ENCODE results near the gene CBX3. TPM values are rescaled to one million over a fixed set of nuclear protein-coding genes. Genes with fewer than 3 reads are reported as not detected.
A peak's percentile ranks its signal among the peaks of the same experiment; 100 is the strongest.

CBX3 gene
- total and polyA plus RNA-seq, 7 donors, result 58.1 to 101 (median 94.9) TPM

GRCh38 chr7:26187380-26188205 lies 14.0 kb upstream of the CBX3 start:
- Histone ChIP-seq H3K27me3 (no peaks in the 10 kb centered on the region), H3K4me3 (no peak overlapping the region), H3K4me1 (peaks cover 0 to 22% (median 12%) of the 10 kb centered on the region in 4 donors), H3K36me3 (peaks cover 6 to 62% (median 39%) of the 10 kb centered on the region in 4 donors), H3K9me3 (no peaks in the 10 kb centered on the region), H3K27ac (peak overlapping the region in 1 of 4 donors; percentile 14)
- TF ChIP-seq, protein P1, sequence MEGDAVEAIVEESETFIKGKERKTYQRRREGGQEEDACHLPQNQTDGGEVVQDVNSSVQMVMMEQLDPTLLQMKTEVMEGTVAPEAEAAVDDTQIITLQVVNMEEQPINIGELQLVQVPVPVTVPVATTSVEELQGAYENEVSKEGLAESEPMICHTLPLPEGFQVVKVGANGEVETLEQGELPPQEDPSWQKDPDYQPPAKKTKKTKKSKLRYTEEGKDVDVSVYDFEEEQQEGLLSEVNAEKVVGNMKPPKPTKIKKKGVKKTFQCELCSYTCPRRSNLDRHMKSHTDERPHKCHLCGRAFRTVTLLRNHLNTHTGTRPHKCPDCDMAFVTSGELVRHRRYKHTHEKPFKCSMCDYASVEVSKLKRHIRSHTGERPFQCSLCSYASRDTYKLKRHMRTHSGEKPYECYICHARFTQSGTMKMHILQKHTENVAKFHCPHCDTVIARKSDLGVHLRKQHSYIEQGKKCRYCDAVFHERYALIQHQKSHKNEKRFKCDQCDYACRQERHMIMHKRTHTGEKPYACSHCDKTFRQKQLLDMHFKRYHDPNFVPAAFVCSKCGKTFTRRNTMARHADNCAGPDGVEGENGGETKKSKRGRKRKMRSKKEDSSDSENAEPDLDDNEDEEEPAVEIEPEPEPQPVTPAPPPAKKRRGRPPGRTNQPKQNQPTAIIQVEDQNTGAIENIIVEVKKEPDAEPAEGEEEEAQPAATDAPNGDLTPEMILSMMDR (IDR thresholded peaks at IDR 0.05), result no peak
- peak in 2 of 4 donors; percentile 25 to 52 for TF ChIP-seq POLR2AphosphoS5 (IDR thresholded peaks at IDR 0.05)
- WGBS, 2 donors, result 81% methylated on average over 11 of the region's 11 CpGs
- no peak for DNase-seq
- intact Hi-C loops (cut with DNase I), result no loop called here

DNA sequence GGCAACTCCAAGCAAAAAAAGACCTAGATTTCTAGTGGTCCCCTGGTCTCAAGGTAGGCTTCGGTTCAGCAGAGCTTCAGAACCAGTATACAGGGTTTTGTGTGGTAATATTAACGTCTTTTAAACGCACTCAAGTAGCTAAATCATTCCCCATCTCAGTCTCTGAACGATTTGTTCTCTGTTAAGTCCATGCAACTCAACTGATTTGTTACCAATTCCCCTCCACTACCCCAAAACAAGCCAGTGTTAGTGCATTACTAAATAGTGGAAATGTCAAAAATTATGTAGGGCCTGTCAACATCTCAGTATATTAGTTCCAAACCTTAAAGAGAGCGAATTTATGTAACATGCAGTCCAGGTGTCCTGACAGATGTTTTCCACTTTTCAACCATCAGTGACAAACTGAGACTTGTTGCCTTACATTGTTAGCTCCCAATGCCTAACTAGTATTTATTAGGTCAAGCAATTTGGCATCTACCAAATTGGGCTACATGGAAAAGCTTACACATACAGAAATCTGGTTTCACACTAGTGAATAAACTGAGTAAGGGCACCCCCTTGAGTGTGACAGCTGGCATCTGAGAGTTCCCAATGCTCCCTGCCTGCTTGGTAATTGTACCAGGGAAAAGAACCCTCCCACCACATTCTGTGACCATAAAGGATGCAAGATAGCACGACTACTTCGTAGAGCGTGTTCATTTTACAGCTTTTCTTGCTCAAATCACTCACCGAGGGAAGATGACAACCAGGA lies 13.2 kb upstream of the CBX3 start:
- no peaks in the 10 kb centered on the region for H3K27me3 ChIP-seq
- H3K4me3 ChIP-seq, result no peak overlapping the region
- no peak overlapping the region for H3K27ac ChIP-seq
- H3K36me3 ChIP-seq, result peaks cover 14 to 70% (median 47%) of the 10 kb centered on the region in 4 donors
- peaks cover 0 to 29% (median 19%) of the 10 kb centered on the region in 4 donors for H3K4me1 ChIP-seq
- 88 to 90% methylated on average over 9 of the region's 9 CpGs for WGBS, 2 donors
- no peak for DNase-seq
- TF ChIP-seq, protein P1 (IDR thresholded peaks at IDR 0.05), result no peak
- peak in 1 of 4 donors; percentile 28 for TF ChIP-seq POLR2AphosphoS5 (IDR thresholded peaks at IDR 0.05)
- no peak for TF ChIP-seq POLR2A (IDR thresholded peaks at IDR 0.05)
- TF ChIP-seq EP300 (IDR thresholded peaks at IDR 0.05), result no peak
- no peaks in the 10 kb centered on the region for H3K9me3 ChIP-seq
- intact Hi-C loops (cut with DNase I), result no loop called here

GRCh38 chr7:26188957-26189541 lies 12.5 kb upstream of the CBX3 start:
- H3K27me3 ChIP-seq, result no peaks in the 10 kb centered on the region
- peaks cover 0 to 36% (median 26%) of the 10 kb centered on the region in 4 donors for H3K4me1 ChIP-seq
- H3K9me3 ChIP-seq, result no peaks in the 10 kb centered on the region
- H3K36me3 ChIP-seq, result peaks cover 21 to 76% (median 52%) of the 10 kb centered on the region in 4 donors
- WGBS, 2 donors, result 90 to 94% methylated on average over 3 of the region's 3 CpGs
- no peak for TF ChIP-seq POLR2AphosphoS5 (IDR thresholded peaks at IDR 0.05)
- TF ChIP-seq POLR2A (IDR thresholded peaks at IDR 0.05), result no peak
- TF ChIP-seq, protein P1 (IDR thresholded peaks at IDR 0.05), result no peak
- no peak overlapping the region for H3K27ac ChIP-seq
- no peak overlapping the region for H3K4me3 ChIP-seq
- intact Hi-C loops (cut with DNase I), result no loop called here
- DNase-seq, result no peak

DNA sequence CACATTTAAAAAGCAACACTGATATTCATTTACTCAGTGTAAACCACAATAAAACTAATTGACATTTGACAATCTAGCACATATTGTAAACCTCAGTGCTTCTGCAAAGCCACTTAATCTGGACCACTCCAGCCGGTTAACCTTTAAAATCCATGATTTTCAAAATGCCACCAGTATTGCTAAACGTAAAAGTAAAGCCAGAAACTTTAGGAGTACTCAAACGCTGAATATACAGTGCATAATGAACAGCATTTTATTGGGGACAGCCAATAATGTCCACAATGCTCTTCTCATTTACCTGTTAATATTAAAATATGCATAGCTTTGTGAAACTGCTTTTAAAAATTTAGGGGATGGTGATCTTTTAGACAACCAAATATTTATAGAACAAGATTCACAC lies 11.8 kb upstream of the CBX3 start:
- peaks cover 0 to 42% (median 33%) of the 10 kb centered on the region in 4 donors for H3K4me1 ChIP-seq
- no peak for TF ChIP-seq EP300 (IDR thresholded peaks at IDR 0.05)
- no peak for TF ChIP-seq POLR2AphosphoS5 (IDR thresholded peaks at IDR 0.05)
- TF ChIP-seq POLR2A (IDR thresholded peaks at IDR 0.05), result no peak
- TF ChIP-seq, protein P1 (IDR thresholded peaks at IDR 0.05), result no peak
- H3K4me3 ChIP-seq, result no peak overlapping the region
- intact Hi-C loops (cut with DNase I), result no loop called here
- no peaks in the 10 kb centered on the region for H3K27me3 ChIP-seq
- 76 to 87% methylated on average over 3 of the region's 3 CpGs for WGBS, 2 donors
- peaks cover 26 to 83% (median 56%) of the 10 kb centered on the region in 4 donors for H3K36me3 ChIP-seq
- H3K27ac ChIP-seq, result no peak overlapping the region
- H3K9me3 ChIP-seq, result no peaks in the 10 kb centered on the region
- no peak for DNase-seq
